ENCODE results near the gene NMD3.
"Not testable (repeated sequence)": the region's sequence is repeated elsewhere in the genome, so short reads cannot be mapped to it uniquely, and the experiment has no call there.

Gene NMD3

DNA sequence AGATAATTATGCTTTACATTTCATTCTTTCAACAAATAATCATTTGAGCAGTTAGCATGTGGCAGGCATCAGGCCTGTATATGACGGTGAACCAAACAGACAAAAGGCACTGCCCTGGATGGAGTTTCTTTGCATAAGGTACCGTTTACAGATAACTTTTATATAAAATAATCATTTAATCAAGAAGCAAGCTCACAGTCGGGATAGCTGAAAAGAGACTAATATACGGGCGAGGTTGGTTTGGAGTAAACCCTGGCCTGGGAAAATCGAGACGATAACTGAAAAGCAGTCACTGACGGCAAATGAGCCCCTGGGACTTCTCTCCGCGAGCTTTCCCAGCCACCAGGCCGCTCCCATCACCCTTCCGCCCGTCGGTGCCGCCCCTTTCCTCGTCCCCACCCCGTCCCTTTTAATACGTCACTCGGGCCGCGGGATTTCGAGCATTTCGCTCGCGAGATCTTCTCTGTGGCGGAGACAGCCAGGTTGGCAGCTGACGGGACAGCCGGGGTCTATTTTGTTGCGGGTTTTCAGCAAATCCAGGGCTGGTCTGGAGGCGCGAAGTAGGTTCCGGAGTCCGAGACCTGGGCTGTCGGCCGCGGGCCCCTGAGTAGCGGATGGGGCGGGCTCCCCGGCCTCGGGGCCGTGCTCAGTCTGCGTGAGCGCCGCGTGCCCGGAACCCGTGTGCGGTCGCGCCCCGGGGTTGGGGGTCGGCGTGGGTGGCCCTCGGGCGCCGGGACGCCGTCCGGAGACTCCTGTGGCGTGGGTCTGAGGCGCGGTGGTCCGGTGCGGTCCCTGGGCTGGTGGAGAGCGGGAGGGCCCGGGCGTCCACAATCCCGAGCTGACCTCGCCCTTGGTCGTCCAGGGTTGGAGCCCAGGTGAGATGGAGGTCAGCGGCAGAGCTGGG lies at the start of gene NMD3:
Gene NMD3 (plus strand): TSS at position 462 of the 904 bp plus-strand sequence. CDS start 703 bp downstream, outside the sequence.
- peak; percentile 98 for DNase-seq

GRCh38 chr3:161171639-161172552 lies 49.2 kb upstream of the NMD3 start:
- no peak for DNase-seq

GRCh38 chr3:161175506-161175905 lies 45.6 kb upstream of the NMD3 start:
- DNase-seq, result no peak

- DNase-seq, result no peak
Measured at GRCh38 chr3:161177991-161178390, 43.1 kb upstream of the NMD3 start.

DNA sequence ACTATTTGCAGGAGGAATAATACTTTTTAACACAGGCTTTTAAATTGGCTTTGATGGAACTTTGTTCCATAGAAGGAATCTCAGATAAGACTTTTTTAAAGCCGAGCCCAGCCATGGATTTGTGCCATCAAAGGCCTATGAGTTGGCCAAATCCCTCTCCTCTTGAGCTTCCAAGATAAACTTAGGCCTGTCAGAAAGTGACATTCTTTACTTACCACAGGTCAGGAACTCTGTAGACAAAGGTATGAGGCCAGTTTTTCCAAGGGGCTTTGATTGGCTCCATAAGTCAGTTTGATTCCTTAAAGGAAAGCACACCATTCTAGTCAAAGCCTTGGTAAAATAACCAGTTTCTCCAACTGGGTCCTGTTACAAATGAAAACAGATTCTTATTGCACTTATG lies 39.7 kb upstream of the NMD3 start:
- DNase-seq, result not testable (repeated sequence)

DNA sequence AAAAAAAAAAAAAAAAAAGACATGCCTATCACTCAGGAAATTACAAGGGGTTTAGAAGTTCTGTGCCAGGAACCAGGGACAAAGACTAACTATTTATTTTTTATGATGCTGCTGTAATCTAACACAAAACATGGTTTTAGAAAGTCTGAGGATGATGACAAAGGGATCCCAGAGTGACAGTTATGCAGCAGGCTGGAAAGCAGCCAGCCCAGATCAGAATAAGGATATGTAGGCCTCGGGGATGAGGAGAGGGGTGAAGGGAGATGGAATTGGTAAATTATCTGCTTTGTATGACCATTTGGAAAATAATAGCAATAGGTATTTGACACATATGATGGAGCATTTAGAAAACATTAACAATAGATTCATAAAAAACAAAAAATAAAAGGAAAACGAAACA lies 34.1 kb upstream of the NMD3 start:
- no peak for DNase-seq

GRCh38 chr3:161197855-161198850 lies 23.0 kb upstream of the NMD3 start:
- no peak for DNase-seq

DNA sequence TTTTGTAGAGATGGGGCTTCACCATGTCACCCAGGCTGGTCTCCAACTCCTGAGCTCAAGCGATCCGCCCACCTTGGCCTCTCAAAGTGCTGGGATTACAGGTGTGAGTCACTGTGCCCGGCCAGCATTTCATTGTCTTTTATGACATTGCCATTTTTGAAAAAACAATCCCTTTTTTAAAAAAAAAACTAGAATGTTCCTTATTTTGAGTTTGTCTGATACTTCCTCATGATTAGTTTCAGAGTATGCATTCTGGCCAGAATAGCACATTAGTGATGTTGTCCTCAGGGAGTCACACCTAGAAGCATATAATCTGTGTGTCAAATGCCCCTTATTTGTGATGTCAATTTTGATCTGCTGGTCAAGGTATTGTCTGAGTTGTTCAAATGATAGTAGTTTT lies 21.2 kb upstream of the NMD3 start:
- no peak for DNase-seq

- no peak for DNase-seq
Measured at GRCh38 chr3:161203485-161204098, 17.5 kb upstream of the NMD3 start.

DNA sequence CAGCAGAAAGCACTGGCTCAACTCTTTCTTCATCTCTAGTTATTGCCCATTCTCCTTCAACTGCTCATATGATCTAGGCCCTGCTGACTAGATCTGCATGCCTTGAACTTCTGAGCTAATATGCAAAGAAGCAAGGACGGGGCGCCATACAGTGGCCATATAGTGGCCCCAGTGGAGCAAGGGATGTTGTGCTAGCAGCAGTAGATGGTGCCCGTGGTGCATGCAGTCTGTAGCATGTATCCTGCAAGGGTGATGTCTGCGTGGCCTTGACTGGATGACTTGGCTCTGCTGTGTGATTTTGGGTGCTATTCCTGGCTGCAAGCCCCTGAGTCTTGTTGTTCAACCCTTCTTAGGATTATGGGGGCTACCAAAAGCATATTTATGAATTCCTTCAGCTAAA lies 12.2 kb upstream of the NMD3 start:
- DNase-seq, result no peak

- DNase-seq, result no peak
Measured at GRCh38 chr3:161212171-161212771, 8.8 kb upstream of the NMD3 start.

GRCh38 chr3:161212906-161213305 lies 8.2 kb upstream of the NMD3 start:
- no peak for DNase-seq

GRCh38 chr3:161213644-161214043 lies 7.5 kb upstream of the NMD3 start:
- DNase-seq, result no peak

- no peak for DNase-seq
Measured at GRCh38 chr3:161215185-161215584, 5.9 kb upstream of the NMD3 start.

GRCh38 chr3:161217496-161217895 lies 3.6 kb upstream of the NMD3 start:
- DNase-seq, result no peak

DNA sequence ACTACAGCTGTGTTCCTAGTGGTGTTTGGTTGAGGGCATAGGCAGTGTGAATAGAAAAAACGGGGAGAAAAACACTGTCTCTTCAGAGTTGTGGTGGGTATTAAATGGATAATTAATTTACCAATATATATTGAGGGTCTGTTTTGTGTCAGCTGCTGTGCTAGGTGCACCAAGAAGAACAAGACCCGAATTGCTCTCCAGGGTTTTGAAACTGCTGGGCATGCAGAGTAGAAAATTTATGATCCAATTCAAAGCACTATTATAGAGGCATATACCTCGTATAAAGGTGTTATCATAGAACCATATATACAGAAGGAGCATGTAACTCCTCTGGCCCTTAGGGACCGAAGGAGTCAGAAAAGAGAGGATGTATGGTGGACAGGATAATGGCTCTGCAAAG lies 1.6 kb upstream of the NMD3 start:
- DNase-seq, result no peak

DNA sequence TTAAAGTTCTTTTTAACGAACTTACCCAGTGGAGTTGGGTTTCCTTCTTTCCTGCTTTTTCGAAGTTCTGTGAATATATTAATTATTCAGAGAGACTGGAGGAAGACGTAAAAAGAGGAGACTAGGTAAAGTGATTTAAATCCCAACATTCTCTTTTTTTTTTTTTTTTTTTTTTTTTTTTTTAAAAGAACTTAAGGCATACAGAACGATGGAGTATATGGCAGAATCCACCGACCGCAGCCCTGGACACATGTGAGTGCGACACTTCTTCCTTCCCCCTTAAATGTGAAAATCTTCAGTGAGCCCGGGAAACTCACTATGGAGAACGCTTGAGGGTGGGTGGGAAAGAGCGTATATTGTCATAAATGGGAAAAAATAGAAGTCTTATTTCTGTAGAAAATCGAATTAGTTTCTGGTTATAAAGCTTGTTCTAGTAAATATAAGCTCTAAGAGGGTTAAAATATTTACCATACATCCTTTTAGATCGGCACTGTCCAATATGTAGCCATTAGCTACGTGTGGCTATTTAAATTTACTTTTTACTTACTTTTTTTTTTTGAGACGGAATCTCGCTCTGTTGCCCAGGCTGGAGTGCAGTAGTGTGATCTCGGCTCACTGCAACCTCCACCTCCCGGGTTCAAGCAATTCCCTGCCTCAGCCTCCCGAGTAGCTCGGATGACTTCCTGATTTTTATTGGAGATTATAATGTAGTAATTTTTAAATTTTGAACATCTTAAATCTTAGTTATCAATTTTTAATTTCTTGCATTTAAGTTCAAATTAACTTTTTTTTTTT lies 892 bp downstream of the NMD3 start:
- peak; percentile 23 for DNase-seq

GRCh38 chr3:161222662-161223061 lies 1.6 kb downstream of the NMD3 start:
- no peak for DNase-seq

GRCh38 chr3:161224786-161225185 lies 3.7 kb downstream of the NMD3 start:
- no peak for DNase-seq

DNA sequence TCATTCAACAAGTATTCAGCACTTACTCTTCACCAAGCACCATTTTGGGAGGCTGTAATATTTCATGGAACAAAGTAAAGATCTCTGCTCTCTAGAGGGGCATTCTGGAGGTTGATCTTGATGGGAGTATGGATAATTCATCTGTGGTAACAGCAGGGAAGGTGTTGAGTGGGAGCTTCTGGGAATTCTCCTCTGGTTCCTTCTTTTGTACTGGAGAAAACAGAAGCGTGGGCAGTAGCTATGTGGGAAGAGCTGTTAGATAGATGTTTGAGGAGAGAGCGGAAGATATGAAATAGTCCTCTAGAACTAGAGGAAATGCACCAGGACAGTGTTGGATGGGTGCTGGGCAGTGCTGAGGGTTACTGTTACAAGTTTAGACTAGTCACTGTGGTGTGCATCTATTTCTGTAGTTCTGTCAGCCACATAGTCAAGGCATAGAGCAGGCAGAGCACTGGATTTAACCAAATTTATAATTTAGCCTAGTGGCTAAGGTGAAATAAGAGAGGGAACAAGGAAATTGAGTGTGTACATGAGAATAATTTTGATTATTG lies 9.6 kb downstream of the NMD3 start:
- no peak for DNase-seq

All from NCI-H1436 (cell line).